C4-2B (cell line): ENCODE data around the gene USP6NL.

ENCODE experiments used
- CTCF ChIP-seq: fragments of 450-650 bp; conservative IDR thresholded peaks from 2 replicates; pipeline ENCODE4 v1.5.1; 2017; ENCODE audit warnings: mild to moderate bottlenecking
- ZFX ChIP-seq: fragments of 450-650 bp; IDR thresholded peaks from 2 replicates; pipeline ENCODE4 v1.6.1; 2017

GRCh38 chr10:11434324-11434723 lies 177.1 kb downstream of the USP6NL start:
- TF ChIP-seq CTCF (peak; percentile 57), ZFX (no peak)
